ENCODE results near the gene SLC40A1.

DNA sequence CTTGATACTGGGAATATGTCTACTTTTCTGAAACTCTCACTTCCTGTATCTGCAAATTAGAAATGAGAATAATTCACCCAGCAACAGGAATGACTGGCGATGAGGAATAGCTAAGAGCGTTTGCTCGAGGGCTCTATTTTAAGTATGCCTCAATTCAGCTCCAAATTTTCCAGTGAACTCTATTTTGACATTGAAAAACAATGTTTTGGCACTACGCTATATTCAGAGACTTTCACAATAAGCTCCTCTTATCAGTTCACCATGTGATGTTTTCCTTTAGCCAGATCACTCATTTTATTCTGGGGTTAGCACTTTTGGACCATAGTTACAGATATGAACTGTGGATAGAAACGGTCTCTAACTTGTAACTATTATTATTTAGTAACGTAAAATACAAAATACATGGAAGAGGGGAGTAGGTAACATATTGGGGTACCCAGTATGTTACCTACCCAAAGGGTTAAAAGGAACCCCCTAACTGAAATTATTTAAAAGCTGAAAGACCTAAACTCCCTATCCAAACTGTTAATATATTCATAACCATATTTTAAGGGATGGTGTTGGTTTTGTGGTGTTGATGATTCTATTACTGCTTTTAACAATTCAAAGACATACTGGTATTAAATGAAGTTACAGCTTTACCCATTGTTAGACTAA lies 28.1 kb downstream of the SLC40A1 start:
- TF ChIP-seq, protein P1, sequence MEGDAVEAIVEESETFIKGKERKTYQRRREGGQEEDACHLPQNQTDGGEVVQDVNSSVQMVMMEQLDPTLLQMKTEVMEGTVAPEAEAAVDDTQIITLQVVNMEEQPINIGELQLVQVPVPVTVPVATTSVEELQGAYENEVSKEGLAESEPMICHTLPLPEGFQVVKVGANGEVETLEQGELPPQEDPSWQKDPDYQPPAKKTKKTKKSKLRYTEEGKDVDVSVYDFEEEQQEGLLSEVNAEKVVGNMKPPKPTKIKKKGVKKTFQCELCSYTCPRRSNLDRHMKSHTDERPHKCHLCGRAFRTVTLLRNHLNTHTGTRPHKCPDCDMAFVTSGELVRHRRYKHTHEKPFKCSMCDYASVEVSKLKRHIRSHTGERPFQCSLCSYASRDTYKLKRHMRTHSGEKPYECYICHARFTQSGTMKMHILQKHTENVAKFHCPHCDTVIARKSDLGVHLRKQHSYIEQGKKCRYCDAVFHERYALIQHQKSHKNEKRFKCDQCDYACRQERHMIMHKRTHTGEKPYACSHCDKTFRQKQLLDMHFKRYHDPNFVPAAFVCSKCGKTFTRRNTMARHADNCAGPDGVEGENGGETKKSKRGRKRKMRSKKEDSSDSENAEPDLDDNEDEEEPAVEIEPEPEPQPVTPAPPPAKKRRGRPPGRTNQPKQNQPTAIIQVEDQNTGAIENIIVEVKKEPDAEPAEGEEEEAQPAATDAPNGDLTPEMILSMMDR (conservative IDR thresholded peaks at IDR 0.05; ENCODE audit: low read length): no peak
- no peak for TF ChIP-seq EZH2phosphoT487 (IDR thresholded peaks at IDR 0.05; ENCODE audit: borderline replicate concordance)
